ENCODE results near the gene RAB37.

Gene RAB37

DNA sequence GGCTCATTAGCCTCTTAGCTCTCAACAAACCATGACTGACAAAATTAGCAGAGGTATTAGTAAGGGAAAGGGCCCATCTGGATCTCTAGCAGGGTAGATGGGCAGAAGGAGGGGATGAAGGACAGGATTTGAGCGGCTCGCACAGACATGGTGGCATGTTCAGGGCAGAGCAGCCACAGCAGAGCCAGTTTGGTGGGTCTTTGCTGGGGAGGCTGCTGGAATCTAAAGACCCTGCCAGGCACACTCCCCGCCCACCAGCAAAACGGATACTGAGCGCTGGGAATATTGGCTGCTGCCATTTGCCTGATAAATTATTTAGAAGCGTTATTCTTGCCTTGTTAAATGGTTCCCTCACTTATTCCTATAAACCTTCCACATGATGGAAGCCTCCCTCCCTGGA lies 59.8 kb downstream of the RAB37 start:
- DNase-seq (ENCODE audit: low read depth): no peak
- TF ChIP-seq, protein P1, sequence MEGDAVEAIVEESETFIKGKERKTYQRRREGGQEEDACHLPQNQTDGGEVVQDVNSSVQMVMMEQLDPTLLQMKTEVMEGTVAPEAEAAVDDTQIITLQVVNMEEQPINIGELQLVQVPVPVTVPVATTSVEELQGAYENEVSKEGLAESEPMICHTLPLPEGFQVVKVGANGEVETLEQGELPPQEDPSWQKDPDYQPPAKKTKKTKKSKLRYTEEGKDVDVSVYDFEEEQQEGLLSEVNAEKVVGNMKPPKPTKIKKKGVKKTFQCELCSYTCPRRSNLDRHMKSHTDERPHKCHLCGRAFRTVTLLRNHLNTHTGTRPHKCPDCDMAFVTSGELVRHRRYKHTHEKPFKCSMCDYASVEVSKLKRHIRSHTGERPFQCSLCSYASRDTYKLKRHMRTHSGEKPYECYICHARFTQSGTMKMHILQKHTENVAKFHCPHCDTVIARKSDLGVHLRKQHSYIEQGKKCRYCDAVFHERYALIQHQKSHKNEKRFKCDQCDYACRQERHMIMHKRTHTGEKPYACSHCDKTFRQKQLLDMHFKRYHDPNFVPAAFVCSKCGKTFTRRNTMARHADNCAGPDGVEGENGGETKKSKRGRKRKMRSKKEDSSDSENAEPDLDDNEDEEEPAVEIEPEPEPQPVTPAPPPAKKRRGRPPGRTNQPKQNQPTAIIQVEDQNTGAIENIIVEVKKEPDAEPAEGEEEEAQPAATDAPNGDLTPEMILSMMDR (conservative IDR thresholded peaks at IDR 0.05; ENCODE audit: control insufficient read depth, insufficient read depth, low read depth, low read length): no peak
- H3K4me3 ChIP-seq (ENCODE audit: control insufficient read depth, low read depth, low read length): no peak overlapping the region

Measured in fibroblast of mammary gland (primary cell).